ENCODE measurements around the gene SNAI3. TPM values are rescaled to one million over a fixed set of nuclear protein-coding genes. Genes with fewer than 3 reads are reported as not detected.
A peak's percentile ranks its signal among the peaks of the same experiment; 100 is the strongest.

The SNAI3 gene
- polyA plus RNA-seq (not detected in 2 replicates), polyA minus RNA-seq (not detected in 2 replicates)

GRCh38 chr16:88686439-88687253, at the start of gene SNAI3:
Gene SNAI3 (minus strand): TSS chr16:88686507. CDS start chr16:88686406, 101 bp downstream.
- H3F3A ChIP-seq (ENCODE audit: insufficient read depth, low read length, poor library complexity, severe bottlenecking), result no peaks in the 10 kb centered on the region
- peak within 1 kb of the TSS; percentile 25 for H3K4me2 ChIP-seq (ENCODE audit: low read length)
- H3K9ac ChIP-seq (ENCODE audit: low read length), result peak within 1 kb of the TSS; percentile 3
- H4K20me1 ChIP-seq (ENCODE audit: insufficient read depth), result no peaks in the 10 kb centered on the region
- no peak within 1 kb of the TSS for H2AFZ ChIP-seq (ENCODE audit: low read depth, low read length)
- H3K9me2 ChIP-seq (ENCODE audit: insufficient read depth, low read length), result no peaks in the 10 kb centered on the region
- TF ChIP-seq EP300 (conservative IDR thresholded peaks at IDR 0.05; ENCODE audit: poor library complexity, severe bottlenecking) (no peak), MXI1 (conservative IDR thresholded peaks at IDR 0.05; ENCODE audit: poor library complexity, severe bottlenecking) (peak; percentile 34)
- H3K27ac ChIP-seq (ENCODE audit: low read length), result no peak within 1 kb of the TSS
- H3K4me3 ChIP-seq (ENCODE audit: low read length), result peak within 1 kb of the TSS; percentile 68
- H3K79me2 ChIP-seq (replicated peaks; ENCODE audit: insufficient read depth, low read length), result no peaks in the 10 kb centered on the region
- H3K36me3 ChIP-seq (ENCODE audit: insufficient read depth, low read length), result no peaks in the 10 kb centered on the region
- peaks cover 45% of the 10 kb centered on the region for H3K27me3 ChIP-seq (ENCODE audit: insufficient read depth, low read depth, low read length)
- H3K9me3 ChIP-seq (ENCODE audit: low read length), result no peaks in the 10 kb centered on the region

GRCh38 chr16:88736088-88736487, 49.8 kb upstream of the SNAI3 start:
- Histone ChIP-seq H4K20me1 (ENCODE audit: insufficient read depth) (no peaks in the 10 kb centered on the region), H3K9me2 (ENCODE audit: insufficient read depth, low read length) (no peaks in the 10 kb centered on the region), H2AFZ (ENCODE audit: low read depth, low read length) (no peak overlapping the region), H3K79me2 (replicated peaks; ENCODE audit: insufficient read depth, low read length) (no peaks in the 10 kb centered on the region), H3K9me3 (ENCODE audit: low read length) (no peaks in the 10 kb centered on the region), H3K36me3 (ENCODE audit: insufficient read depth, low read length) (no peaks in the 10 kb centered on the region), H3K4me2 (ENCODE audit: low read length) (no peak overlapping the region), H3K27ac (ENCODE audit: low read length) (no peak overlapping the region), H3K4me3 (ENCODE audit: low read length) (no peak overlapping the region), H3F3A (ENCODE audit: insufficient read depth, low read length, poor library complexity, severe bottlenecking) (no peaks in the 10 kb centered on the region), H3K27me3 (ENCODE audit: insufficient read depth, low read depth, low read length) (no peaks in the 10 kb centered on the region), H3K9ac (ENCODE audit: low read length) (no peak overlapping the region)
- TF ChIP-seq MXI1 (conservative IDR thresholded peaks at IDR 0.05; ENCODE audit: poor library complexity, severe bottlenecking), result no peak
- no peak for TF ChIP-seq EP300 (conservative IDR thresholded peaks at IDR 0.05; ENCODE audit: poor library complexity, severe bottlenecking)
- TF ChIP-seq EZH2 (IDR thresholded peaks at IDR 0.05; ENCODE audit: borderline replicate concordance, insufficient read depth, low read length, poor library complexity, severe bottlenecking), result no peak
- no peak for TF ChIP-seq RAD21 (conservative IDR thresholded peaks at IDR 0.05)
- TF ChIP-seq REST (IDR thresholded peaks at IDR 0.05; ENCODE audit: borderline replicate concordance), result no peak
- TF ChIP-seq TAF1 (IDR thresholded peaks at IDR 0.05; ENCODE audit: low read depth), result no peak
- no peak for TF ChIP-seq POLR2AphosphoS5 (IDR thresholded peaks at IDR 0.05)
- no peak for TF ChIP-seq SMC3 (conservative IDR thresholded peaks at IDR 0.05; ENCODE audit: poor library complexity)
- TF ChIP-seq CTCF (IDR thresholded peaks at IDR 0.05; ENCODE audit: poor library complexity, severe bottlenecking), result no peak
